AG10803 (cell line): ENCODE results near the gene SMCHD1.

Experiments used
- DNase-seq: peaks from one replicate; pipeline ENCODE4 v3.0.0; 2010; ENCODE audit warnings: low read depth
- H3K4me3 ChIP-seq: 2 replicates; pipeline ENCODE4 v1.5.1; 2011; ENCODE audit warnings: mild to moderate bottlenecking, low read length, control low read depth
- TF ChIP-seq, protein P1 (sequence below): conservative IDR thresholded peaks from 2 replicates; pipeline ENCODE4 v1.5.1; 2011; ENCODE audit warnings: mild to moderate bottlenecking, low read length, control low read depth, inconsistent platforms

The SMCHD1 gene

DNA sequence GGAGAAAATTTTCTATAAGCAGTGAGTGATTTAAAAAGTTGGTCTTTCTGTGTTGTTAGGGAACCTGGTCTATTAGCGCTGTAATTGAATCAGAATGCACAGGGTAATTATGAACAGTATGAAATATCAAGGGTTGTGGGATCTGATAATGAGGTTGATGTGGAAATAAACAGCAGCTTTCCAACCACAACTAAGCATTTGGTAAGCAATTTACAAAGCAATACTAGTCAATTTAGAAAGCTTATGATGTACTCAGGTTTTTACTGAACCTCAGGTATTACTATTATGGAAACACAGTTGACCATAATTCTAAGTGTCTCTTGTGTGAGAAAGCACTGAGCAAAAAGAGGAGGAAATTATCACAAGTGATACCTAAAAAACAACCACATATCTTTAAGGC is 11.0 kb upstream of the SMCHD1 start:
- TF ChIP-seq, protein P1, sequence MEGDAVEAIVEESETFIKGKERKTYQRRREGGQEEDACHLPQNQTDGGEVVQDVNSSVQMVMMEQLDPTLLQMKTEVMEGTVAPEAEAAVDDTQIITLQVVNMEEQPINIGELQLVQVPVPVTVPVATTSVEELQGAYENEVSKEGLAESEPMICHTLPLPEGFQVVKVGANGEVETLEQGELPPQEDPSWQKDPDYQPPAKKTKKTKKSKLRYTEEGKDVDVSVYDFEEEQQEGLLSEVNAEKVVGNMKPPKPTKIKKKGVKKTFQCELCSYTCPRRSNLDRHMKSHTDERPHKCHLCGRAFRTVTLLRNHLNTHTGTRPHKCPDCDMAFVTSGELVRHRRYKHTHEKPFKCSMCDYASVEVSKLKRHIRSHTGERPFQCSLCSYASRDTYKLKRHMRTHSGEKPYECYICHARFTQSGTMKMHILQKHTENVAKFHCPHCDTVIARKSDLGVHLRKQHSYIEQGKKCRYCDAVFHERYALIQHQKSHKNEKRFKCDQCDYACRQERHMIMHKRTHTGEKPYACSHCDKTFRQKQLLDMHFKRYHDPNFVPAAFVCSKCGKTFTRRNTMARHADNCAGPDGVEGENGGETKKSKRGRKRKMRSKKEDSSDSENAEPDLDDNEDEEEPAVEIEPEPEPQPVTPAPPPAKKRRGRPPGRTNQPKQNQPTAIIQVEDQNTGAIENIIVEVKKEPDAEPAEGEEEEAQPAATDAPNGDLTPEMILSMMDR: no peak
- DNase-seq: no peak
- no peak overlapping the region for H3K4me3 ChIP-seq

DNA sequence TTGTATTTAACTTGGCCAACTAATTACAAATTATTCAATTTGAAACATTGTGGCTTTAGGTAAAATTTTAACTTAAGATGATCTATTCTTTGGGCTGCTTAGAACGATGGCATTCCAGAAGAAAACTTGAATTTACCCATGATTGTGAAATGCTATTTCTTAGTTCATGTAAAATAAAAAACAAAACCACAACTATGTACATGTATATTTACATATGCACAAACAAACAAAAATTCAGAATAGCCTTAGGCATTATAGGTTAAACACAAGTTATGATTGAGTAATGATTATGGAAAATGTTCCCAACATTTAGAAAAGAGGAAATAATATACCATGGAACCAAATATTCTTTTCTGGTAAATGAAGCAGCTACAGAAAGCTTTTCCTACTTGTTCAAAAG is 3.5 kb upstream of the SMCHD1 start:
- DNase-seq: no peak
- no peak overlapping the region for H3K4me3 ChIP-seq
- TF ChIP-seq, protein P1: no peak

DNA sequence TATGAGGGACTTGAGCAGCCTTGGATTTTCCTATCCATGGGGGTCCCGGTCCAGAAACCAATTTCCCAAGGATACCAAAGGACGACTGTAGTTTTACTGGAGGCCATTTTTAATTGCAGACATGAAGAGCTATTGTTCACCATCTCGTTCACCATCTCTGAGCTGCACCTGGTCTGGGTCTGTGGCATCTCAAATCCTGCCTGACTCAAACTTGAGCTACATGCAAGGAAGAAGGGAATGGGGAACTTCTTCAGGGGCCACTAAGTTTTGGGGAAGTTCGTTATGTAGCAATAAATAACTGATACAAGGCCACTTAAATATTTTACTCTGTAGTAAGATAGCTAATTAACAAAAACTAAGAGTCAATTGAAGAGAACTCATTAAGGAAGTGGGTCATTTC is 2.1 kb upstream of the SMCHD1 start:
- TF ChIP-seq, protein P1: no peak
- DNase-seq: no peak
- no peak overlapping the region for H3K4me3 ChIP-seq

DNA sequence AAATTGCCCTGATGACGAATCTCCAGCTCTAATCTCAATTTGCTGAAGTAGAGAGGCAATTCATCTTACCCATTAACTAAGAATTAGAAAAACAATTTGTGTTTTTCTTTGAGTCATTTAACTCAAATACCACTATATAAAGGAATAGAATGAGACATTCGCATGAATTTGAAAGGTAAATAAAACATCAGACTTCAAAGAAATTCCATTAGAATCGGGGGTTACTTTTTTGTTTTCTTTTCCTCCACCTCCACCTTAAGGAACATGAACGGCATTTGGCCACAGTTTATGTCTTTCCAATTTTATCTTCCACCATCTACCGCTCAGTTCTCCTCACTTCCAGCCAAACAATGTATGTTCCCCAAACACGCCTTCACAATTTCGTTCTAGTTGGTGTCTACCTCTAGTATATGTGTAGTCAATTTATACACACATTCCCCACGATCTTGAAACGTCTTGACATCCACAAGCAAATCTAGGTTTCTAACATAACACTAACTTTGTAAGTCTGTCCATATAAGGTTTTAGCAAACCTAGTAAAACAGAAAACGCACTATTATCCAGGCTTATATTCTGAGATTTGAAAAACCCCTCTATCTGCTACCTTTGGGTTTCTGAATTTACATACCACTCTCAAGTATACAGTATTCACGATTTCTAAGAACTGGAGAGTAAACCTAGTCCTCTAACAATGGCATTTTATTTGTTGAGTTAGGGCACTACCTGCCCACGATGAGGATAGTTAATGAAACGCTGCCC is 1.2 kb upstream of the SMCHD1 start:
- H3K4me3 ChIP-seq: peak overlapping the region; percentile 89
- no peak for DNase-seq
- TF ChIP-seq, protein P1: no peak

DNA sequence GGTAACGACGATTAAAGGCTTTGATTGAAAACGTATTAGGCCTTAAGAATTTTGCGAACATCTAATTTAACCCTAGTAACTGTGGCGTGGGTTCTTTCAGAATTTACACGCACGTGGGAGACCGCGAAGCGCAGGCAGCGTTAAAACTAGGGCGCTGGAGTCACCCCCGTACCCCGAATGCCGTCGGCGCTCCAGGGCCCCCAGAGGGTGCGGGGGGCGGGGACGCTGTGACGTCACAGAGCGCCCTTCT is 673 bp upstream of the SMCHD1 start:
- peak overlapping the region; percentile 89 for H3K4me3 ChIP-seq
- TF ChIP-seq, protein P1: no peak
- no peak for DNase-seq

DNA sequence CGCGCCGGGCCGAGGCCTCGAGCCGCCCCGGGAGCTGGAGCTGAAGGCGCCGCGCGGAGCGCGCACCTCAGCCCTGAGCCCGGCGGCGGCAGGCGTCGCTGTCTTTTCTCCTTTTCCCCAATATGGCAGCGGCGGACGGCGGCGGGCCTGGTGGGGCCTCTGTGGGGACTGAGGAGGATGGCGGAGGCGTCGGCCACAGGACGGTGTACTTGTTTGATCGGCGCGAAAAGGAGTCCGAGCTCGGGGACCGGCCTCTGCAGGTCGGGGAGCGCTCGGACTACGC is 369 bp downstream of the SMCHD1 start:
- TF ChIP-seq, protein P1: no peak
- peak overlapping the region; percentile 89 for H3K4me3 ChIP-seq
- DNase-seq: no peak

DNA sequence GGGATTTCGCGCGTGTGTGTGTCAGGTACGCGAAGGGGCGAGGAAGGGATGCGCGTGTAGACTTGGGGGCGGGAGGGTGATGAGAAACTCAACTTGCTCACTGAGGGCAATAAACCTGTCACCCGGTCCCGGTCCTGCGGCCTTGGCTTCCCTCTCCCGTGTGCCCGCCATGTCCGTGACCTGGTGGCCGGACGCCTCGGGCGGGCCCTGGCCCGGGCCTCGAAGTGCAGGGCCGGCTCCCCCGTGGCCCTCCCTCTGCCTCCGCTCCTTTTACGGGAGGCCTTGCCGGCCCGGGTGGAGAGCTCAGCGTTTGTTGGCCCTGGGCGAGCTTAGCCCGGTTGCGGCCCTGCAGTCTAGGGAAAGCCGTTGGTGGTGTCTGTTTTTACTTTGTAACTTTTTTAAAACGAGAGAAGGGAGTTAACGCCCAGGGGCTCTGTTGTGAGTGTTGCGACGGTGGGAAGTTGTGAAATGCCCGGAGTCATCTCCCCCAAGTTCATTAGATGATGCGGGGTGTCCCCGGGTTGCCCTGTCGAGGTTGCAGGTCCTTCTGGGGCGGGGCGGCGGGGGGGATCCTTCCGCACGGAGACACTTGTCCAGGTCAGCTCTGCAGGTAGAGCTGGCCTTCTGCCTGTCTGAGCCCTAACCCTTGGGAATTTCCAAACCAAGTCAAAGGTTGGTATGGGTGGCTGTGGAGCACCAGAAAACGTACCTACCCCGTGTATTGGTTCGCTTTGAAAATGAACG is 883 bp downstream of the SMCHD1 start:
- TF ChIP-seq, protein P1: no peak
- peak; percentile 39 for DNase-seq
- peak overlapping the region; percentile 89 for H3K4me3 ChIP-seq
